ENCODE results near the gene HCAR1.

GRCh38 chr12:122725452-122726079 lies 5.1 kb downstream of the HCAR1 start:
- TF ChIP-seq ATF2 (CRISPR knock-in tag; IDR thresholded peaks at IDR 0.05; ENCODE audit: borderline replicate concordance, low read depth) (no peak), GABPB1 (CRISPR knock-in tag; IDR thresholded peaks at IDR 0.05) (no peak), JUN (CRISPR knock-in tag; IDR thresholded peaks at IDR 0.05) (no peak), IRF2 (CRISPR knock-in tag; IDR thresholded peaks at IDR 0.05; ENCODE audit: borderline replicate concordance, low read depth) (no peak), ATF1 (CRISPR knock-in tag; IDR thresholded peaks at IDR 0.05) (no peak)
